Stimulated activated CD8-positive, alpha-beta memory T cell treated with anti-CD3 and anti-CD28 coated beads, Interleukin-4, amount 100 ng/mL, for 48 hours (primary cell): Measurements from ENCODE around the gene FAM221B.

ENCODE experiments used
- DNase-seq: peaks from one replicate; pipeline ENCODE4 v3.0.0-alpha.2; 2020

FAM221B gene

DNA sequence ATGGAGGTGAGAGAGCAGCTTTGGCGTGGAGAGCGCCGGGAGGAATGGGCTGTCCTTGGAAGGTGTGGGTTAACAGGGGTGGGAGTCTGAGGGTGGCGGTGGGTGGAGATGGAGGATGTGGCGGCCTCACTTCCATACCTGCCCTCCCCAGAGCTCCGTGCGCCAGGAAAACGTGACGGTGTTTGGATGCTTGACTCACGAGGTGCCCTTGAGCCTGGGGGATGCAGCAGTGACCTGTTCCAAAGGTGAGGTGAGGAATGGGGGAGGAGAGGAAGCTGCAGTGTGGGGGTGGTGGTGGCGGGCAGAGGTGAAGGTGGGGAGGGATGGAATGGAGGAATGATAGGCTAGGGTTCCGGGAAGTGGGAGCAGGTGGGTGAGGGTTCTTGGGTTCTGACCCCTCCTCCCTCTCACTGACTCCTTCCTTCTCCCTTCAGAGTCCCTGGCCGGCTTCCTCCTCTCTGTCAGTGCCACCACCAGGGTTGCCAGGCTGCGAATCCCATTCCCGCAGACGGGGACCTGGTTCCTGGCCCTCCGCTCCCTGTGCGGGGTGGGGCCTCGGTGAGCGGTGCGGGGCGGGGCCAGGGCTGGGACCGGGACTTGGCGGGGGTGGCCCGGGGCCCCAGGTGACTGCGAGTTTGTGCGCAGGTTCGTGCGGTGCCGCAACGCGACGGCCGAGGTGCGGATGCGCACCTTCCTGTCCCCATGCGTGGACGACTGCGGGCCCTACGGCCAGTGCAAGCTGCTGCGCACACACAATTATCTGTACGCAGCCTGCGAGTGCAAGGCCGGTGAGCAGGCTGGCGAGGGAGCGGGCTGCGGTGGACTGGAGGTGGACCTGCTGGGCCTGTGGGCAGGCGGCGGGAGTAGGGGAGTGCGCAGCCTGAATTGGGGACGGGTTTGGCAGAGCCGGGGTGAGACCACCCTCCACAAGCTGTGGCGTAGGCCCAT is 17.6 kb upstream of the FAM221B start:
- no peak for DNase-seq

DNA sequence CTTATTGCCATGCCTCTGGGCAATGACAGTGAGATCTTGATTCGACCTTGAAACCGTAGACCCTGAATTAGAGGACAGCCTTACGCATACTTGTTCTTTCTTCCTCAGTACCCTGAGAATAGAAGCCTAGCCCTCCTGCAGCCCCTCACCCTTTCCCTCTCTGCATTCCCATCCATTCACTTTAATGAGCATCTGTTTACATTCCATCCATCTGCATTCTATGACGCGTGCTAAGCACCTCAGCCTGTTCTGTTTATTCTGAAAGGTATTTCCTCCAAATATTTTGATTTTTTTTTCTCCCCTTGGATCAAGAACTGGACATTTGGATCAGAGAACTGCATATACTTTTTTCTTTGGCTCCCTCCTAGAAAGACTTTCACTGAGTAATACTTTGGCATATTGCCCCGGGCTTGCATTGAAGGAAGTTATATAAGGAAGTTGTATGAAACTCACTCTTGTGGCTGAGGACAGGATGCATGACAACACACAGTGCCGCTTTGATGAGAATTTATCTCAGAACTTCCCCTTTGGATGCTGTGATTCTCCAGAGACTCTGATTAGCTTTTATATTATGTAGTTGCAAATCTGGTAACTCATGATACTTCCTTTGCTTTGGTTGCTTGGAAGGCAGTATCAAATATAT is 16.2 kb upstream of the FAM221B start:
- DNase-seq: no peak

DNA sequence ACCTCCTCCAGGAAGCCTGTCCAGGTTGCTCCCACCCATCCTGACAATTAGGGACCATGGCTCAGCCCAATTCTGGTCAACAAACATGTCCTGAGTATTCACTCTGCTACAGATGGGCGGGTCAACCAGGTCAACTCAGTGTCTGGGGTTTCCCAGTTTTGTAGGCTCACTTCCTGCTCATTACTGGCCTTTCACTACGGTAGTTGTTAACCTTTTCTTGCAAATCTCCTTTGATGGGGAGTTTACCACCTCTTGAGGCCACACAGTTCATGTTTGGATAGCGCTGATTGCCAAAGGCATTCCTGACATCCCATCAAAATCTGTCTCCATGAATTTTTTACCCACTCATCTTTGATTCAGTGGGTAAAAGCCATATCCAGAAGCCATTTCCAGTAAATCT is 14.3 kb upstream of the FAM221B start:
- no peak for DNase-seq

GRCh38 chr9:35842020-35842745 is 13.7 kb upstream of the FAM221B start:
- no peak for DNase-seq

GRCh38 chr9:35841645-35841900 is 13.0 kb upstream of the FAM221B start:
- DNase-seq: no peak

DNA sequence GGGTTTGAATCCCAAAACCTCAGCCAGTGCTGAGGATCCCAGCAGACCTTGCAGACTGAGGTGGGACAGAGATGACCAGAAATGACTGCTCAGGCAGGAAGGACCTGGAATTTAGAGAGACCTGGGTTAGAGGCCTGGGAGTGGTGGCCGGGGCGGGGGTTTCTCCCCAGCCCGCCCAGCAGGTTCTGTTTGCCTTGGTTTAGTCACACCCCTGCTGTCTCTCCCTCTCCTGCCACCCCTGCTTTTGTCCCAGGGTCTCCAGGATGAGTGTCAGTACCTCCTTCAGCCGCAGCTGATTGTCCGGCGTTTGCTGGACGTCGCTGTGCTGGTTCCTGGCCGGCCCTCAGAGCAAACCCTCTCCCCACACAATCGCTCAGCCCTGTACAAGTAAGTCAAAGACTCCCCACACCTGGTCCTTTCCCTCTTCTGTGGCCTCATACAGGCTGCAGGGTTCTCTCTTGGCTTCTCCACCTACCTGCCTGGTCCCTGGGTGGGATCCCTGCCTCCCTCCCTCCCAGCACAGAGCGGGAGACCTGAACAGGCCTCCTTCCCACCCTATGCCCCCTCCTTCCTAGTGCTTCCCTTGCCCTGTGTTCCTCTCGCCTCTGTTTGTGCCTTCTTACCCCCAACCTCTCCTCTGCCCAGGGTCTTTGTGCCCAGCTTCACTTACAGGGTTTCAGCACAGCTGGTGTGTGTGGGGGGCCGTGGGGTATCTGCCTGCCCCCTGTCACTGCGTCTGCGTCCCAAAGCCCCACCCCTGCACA is 12.5 kb upstream of the FAM221B start:
- no peak for DNase-seq

GRCh38 chr9:35839926-35840325 is 11.4 kb upstream of the FAM221B start:
- DNase-seq: no peak

DNA sequence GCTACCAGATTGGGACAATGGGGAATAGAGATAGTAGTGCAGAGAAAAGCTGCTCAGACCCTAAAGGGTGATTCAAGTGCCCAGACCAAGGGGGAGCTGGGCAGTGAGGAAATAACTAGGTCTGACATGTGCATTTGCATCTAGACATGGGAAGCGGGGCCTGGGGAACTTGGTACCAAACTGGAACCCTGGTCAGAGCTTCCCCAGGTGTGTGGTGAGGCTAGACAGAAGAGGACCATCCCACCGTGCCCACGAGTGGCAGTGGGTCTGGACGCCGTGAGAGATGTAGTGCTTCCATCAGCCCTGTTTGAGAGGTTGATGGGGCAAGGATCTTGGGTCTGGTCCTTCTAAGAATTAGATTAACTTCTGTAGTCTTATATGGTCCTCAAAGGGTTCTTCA is 8.1 kb upstream of the FAM221B start:
- no peak for DNase-seq

GRCh38 chr9:35835766-35836165 is 7.2 kb upstream of the FAM221B start:
- no peak for DNase-seq

DNA sequence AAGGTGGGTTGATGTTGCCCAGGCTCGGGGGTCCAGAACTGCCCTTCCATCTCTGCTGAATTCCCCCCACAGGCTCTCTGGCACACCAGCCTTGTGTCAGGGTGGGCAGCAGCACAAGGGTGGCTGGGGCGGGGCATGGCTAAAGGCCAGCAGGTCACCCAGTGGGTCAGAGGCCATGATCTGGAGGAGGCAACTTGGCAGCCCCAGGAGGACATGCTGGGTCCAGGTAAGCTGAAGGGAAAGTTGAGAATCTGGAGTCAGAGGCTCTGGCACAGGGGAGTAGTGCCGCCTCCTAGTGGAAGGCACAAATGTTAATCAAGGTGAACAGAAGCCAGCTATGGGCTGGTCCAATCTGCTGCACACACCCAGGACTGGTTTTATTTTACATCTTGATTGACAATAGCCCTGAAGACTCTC is 6.7 kb upstream of the FAM221B start:
- DNase-seq: no peak

GRCh38 chr9:35834260-35835215 is 6.0 kb upstream of the FAM221B start:
- DNase-seq: no peak

DNA sequence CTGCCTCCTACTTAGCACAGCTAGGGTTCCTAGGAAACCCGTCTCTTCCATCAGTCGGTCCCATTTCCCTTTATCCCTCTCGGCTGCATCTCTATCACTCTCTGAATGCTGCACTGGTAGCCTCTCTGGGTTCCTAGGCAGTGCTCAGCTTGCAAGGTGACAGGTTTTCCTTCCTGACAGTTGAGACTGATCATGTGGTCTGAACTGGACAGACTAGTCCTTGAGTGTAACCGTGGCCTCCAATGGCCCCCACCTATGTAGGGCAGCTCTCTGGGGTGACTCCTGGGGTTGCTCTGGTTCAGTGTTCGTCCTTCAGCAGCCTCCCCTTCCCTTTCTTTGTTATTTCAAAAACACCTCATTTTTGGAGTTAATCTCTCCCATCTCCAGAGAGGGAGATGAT is 4.3 kb upstream of the FAM221B start:
- DNase-seq: no peak

DNA sequence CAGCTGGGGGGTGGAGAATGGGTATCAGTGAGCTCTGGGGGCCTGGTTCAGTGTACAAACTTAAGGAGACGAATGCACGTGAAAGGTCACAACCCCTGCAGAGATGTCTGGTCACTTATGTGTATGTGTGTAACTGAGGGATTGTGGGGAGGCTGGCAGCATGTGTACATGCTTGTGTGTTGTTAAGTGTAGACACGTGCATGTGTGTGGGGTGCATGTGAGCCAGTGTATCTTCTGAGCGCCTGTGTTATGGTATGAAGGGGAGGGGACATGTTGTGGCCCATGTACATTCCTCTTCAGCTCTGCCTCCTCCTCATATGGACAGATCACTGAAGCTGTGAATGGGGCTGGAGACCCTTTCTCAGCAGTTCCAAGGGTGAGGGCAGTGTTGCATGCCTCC is 2.5 kb upstream of the FAM221B start:
- DNase-seq: no peak

DNA sequence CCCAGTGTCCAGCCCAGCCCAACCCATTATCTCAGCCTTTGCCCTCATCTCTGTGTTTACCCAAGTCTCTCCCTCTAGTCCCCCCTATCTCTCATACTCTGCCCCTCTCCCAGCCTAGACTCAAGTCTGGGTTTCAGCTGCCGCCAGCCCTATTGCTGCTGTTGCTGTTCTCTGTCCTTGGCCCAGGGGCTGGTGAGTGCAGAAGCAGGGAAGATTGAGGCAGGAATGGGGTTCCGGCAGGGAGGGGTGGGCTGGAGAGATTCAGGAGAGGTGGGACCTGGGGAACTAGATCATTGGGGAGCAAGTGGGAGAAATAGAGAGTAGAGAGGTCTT is 1.2 kb upstream of the FAM221B start:
- DNase-seq: no peak

GRCh38 chr9:35829084-35829763 is 692 bp upstream of the FAM221B start, which contains the start of gene TMEM8B:
TMEM8B (plus strand) TSS chr9:35829228; CDS start chr9:35829448, 220 bp downstream.
- peak; percentile 97 for DNase-seq

GRCh38 chr9:35827486-35827885 is 1.0 kb downstream of the FAM221B start:
- DNase-seq: no peak

- DNase-seq: peak; percentile 42
These were observed 2.3 kb downstream of the FAM221B start for GRCh38 chr9:35826071-35826701.

DNA sequence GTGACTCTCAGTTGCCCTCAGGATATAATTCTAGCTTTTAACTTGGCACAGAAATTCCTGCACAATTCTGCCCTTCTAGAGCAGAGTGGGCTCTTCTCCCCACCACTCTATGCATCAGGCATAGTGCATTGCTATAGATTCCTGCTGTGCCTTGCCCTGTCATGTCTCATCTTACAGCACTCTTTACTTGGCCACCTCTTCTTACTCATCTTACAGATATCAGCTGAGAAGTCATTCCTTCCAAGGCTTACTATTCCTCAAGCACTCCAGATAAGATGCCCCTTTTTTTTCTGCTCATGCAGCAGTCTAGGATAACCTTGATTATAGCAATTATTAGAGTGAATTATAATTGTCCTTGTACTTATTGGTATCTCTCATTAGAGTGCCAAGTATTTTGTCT is 5.6 kb downstream of the FAM221B start:
- DNase-seq: no peak

DNA sequence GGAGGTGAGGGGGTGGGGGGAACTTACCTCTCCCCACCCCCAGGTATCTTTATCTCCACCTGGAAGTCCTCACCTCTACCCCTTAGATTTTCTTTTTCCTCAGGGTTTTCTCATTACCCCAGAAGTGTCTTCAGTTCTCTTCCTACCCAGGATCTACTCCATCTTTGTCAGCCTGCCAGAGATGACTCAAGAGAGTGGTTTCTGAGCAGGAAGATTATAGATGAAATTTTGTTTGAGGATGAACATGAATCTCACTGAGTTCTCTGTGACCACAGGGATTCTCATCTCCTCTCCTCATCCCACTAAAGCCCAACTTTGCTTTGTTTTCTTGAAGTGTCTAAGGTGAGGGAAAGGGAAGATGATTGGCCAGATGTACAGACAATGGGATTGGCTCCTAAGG is 8.5 kb downstream of the FAM221B start:
- no peak for DNase-seq

DNA sequence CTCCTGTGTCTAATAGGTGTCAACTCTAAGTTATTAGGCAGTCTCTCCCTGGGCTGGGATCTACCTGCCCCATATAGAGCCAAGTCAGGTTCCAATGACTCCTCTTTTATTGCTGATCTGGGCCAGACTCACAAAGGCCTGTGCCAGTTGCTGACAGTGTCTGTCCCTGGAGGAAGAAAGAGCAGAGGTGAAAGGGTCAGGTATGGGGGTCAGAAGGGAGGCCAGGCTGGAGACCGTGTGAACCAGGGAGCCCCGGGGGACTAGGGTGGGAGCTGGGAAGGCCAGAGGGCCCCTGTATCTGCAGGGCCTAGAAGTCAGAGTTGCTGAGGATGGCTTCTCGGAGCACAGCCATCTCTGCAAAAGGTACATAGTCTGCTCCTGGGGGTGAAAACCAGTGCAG is 10.2 kb downstream of the FAM221B start:
- DNase-seq: no peak

DNA sequence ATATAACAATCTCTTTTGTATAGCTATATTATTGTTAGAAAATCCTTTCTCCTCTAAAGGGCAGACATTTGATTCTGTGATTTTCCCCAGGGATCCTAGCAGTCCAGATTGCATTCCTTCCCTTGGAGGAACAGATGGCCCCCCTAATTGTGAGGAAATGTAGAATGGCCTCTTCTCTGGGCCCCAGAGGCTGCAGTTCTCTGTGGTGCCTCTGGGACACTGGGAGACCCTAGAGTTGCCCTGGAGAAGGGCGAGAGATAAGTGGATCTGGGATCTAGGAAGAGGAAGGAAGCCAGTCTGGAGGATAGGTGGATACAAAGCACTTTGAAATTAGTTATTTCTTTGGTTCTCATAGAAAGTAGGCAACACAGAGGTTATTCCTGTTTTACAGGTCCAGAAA is 11.8 kb downstream of the FAM221B start:
- DNase-seq: no peak
